IMR-90 (cell line): ENCODE results near the gene ARHGAP10. TPM values are rescaled to one million over a fixed set of nuclear protein-coding genes. Genes with fewer than 3 reads are reported as not detected.

Source experiments
- ATAC-seq: fragments of 200-7000 bp; cut with Tn5 transposase; 2 replicates; pipeline ENCODE4 v1.9.1; 2020; ENCODE audit warnings: low read depth, mild to moderate bottlenecking, moderate library complexity
- BruUV-seq: library from RNA; stranded (reverse); fragments of 400-500 nt; replicated peaks from 2 replicates; lab custom pipeline; 2021; lab: Mats Ljungman, UMichigan
- CTCF ChIA-PET: fragments of 300-600 bp; formaldehyde crosslinking; extraction: SDS; loops from one replicate; lab custom pipeline; 2021; ENCODE audit warnings: antibody characterized with exemption; lab: Yijun Ruan, JAX
- POLR2A ChIA-PET: fragments of 300-600 bp; sonication (Branson Sonifier 250); formaldehyde crosslinking; loops from one replicate; lab custom pipeline; 2022; ENCODE audit warnings: antibody characterized with exemption; ENCODE audit not compliant: unreplicated experiment; lab: Charles Lee
- DNase-seq: peaks from one replicate; pipeline ENCODE4 v3.0.0; 2013
- H2AFZ ChIP-seq: replicated peaks from 2 replicates; pipeline ENCODE3; 2013; ENCODE audit warnings: low read length, mild to moderate bottlenecking; ENCODE audit not compliant: poor library complexity
- H2AK5ac ChIP-seq: 2 replicates; pipeline ENCODE4 v1.6.1; 2013; ENCODE audit warnings: low read depth, low read length, inconsistent platforms
- H2AK9ac ChIP-seq: replicated peaks from 2 replicates; pipeline ENCODE3; 2013; ENCODE audit warnings: mild to moderate bottlenecking, low read depth, low read length, moderate library complexity; ENCODE audit not compliant: poor library complexity
- H2BK120ac ChIP-seq: 2 replicates; pipeline ENCODE4 v1.6.1; 2013; ENCODE audit warnings: low read depth, low read length, inconsistent platforms
- H2BK15ac ChIP-seq: 3 replicates; pipeline ENCODE4 v1.6.1; 2013; ENCODE audit warnings: low read depth, low read length, inconsistent platforms
- H2BK20ac ChIP-seq: 2 replicates; pipeline ENCODE4 v1.6.1; 2013; ENCODE audit warnings: low read depth, mild to moderate bottlenecking, inconsistent platforms, low read length, moderate library complexity
- H2BK5ac ChIP-seq: 2 replicates; pipeline ENCODE4 v1.6.1; 2013; ENCODE audit warnings: mild to moderate bottlenecking, low read depth, low read length, inconsistent platforms; ENCODE audit not compliant: poor library complexity, severe bottlenecking
- H3K14ac ChIP-seq: replicated peaks from 2 replicates; pipeline ENCODE4 v1.6.1; 2013; ENCODE audit warnings: low read depth, low read length, inconsistent platforms
- H3K18ac ChIP-seq: 2 replicates; pipeline ENCODE4 v1.6.1; 2013; ENCODE audit warnings: low read depth, low read length, control low read depth
- H3K23ac ChIP-seq: 2 replicates; pipeline ENCODE4 v1.6.1; 2013; ENCODE audit warnings: low read depth, low read length, inconsistent platforms
- H3K27ac ChIP-seq: 2 replicates; pipeline ENCODE4 v1.5.1; 2013; ENCODE audit warnings: mild to moderate bottlenecking, control low read depth, low read length; ENCODE audit not compliant: insufficient read depth
- H3K27me3 ChIP-seq: 2 replicates; pipeline ENCODE4 v1.6.1; 2013; ENCODE audit warnings: low read length; ENCODE audit not compliant: control insufficient read depth, insufficient read depth
- H3K36me3 ChIP-seq: 2 replicates; pipeline ENCODE4 v1.6.1; 2013; ENCODE audit warnings: low read length, mixed read lengths; ENCODE audit not compliant: control insufficient read depth, insufficient read depth
- H3K4ac ChIP-seq: 2 replicates; pipeline ENCODE4 v1.6.1; 2013; ENCODE audit warnings: low read depth, low read length, inconsistent platforms
- H3K4me1 ChIP-seq: 2 replicates; pipeline ENCODE4 v1.6.1; 2013; ENCODE audit warnings: low read length, mixed read lengths; ENCODE audit not compliant: control insufficient read depth, insufficient read depth
- H3K4me2 ChIP-seq: 2 replicates; pipeline ENCODE4 v1.6.1; 2013; ENCODE audit warnings: low read depth, mild to moderate bottlenecking, control low read depth, low read length, moderate library complexity
- H3K4me3 ChIP-seq: 2 replicates; pipeline ENCODE4 v1.5.1; 2013; ENCODE audit warnings: low read depth, mild to moderate bottlenecking, control low read depth, low read length, moderate library complexity; ENCODE audit not compliant: insufficient read depth
- H3K56ac ChIP-seq: 2 replicates; pipeline ENCODE4 v1.6.1; 2013; ENCODE audit warnings: low read length, inconsistent platforms; ENCODE audit not compliant: insufficient read depth; ENCODE audit errors: extremely low read depth
- H3K79me1 ChIP-seq, 2 experiments: 2 replicates each; pipeline ENCODE4 v1.6.1; 2013; ENCODE audit warnings: low read length in 2 of 2, inconsistent platforms in 1 of 2, low read depth in 1 of 2
- H3K9ac ChIP-seq: 2 replicates; pipeline ENCODE4 v1.6.1; 2013; ENCODE audit warnings: low read depth, low read length, control low read depth
- H3K9me1 ChIP-seq: 2 replicates; pipeline ENCODE4 v1.6.1; 2013; ENCODE audit warnings: low read length, inconsistent platforms; ENCODE audit not compliant: insufficient read depth
- H3K9me3 ChIP-seq: 2 replicates; pipeline ENCODE4 v1.6.1; 2013; ENCODE audit warnings: low read length; ENCODE audit not compliant: control insufficient read depth, insufficient read depth
- H4K20me1 ChIP-seq: 2 replicates; pipeline ENCODE4 v1.6.1; 2013; ENCODE audit warnings: low read length, inconsistent platforms; ENCODE audit not compliant: insufficient read depth
- H4K5ac ChIP-seq: 2 replicates; pipeline ENCODE4 v1.6.1; 2013; ENCODE audit warnings: mild to moderate bottlenecking, low read depth, low read length, control low read depth
- H4K8ac ChIP-seq, 2 experiments: 2 replicates each; pipeline ENCODE4 v1.6.1; 2013; ENCODE audit warnings: low read depth in 2 of 2, low read length in 2 of 2, control low read depth in 1 of 2, inconsistent platforms in 1 of 2
- H4K91ac ChIP-seq: 2 replicates; pipeline ENCODE4 v1.6.1; 2013; ENCODE audit warnings: low read depth, low read length, inconsistent platforms; ENCODE audit not compliant: insufficient read depth
- CHD1 ChIP-seq: IDR thresholded peaks from 2 replicates; pipeline ENCODE4 v1.6.1; 2012; ENCODE audit warnings: low read depth, low read length, improper control_type of control experiment
- CTCF ChIP-seq: conservative IDR thresholded peaks from 2 replicates; pipeline ENCODE4 v1.5.1; 2012; ENCODE audit warnings: mild to moderate bottlenecking, low read depth, low read length, improper control_type of control experiment
- MAZ ChIP-seq: IDR thresholded peaks from 2 replicates; pipeline ENCODE4 v1.6.1; 2012; ENCODE audit warnings: low read depth, mild to moderate bottlenecking, low read length, improper control_type of control experiment, moderate library complexity, borderline replicate concordance
- RAD21 ChIP-seq: IDR thresholded peaks from 2 replicates; pipeline ENCODE4 v1.6.1; 2012; ENCODE audit warnings: low read length, improper control_type of control experiment
- SMC3 ChIP-seq: fragments of 150-350 bp; IDR thresholded peaks from 2 replicates; pipeline ENCODE4 v1.6.1; 2016; ENCODE audit warnings: low read depth, mild to moderate bottlenecking, antibody characterized with exemption, low read length, moderate library complexity
- WGBS, 2 experiments: methylation state at CpG; one replicate each; pipeline versions ENCODE4 v1.1.5 to v1.1.7; 2013; ENCODE audit warnings: missing lambda C conversion rate in 2 of 2; ENCODE audit not compliant: insufficient read length in 1 of 2; ENCODE audit errors: extremely low coverage in 2 of 2; 5-methylcytosine and 5-hydroxymethylcytosine counted together
- dilution Hi-C: fragments of 300-500 bp; cut with HindIII; formaldehyde crosslinking; loops from one replicate; pipeline ENCODE4 v1.14.3; 2018; ENCODE audit warnings: low sequenced_read_pairs; ENCODE audit not compliant: unreplicated experiment
- in situ Hi-C: fragments of 300-500 bp; cut with MboI; formaldehyde crosslinking; loops from 3 replicates; pipeline ENCODE4 v1.14.3; 2019; ENCODE audit warnings: low sequenced_read_pairs, inconsistent platforms, mixed read lengths
- intact Hi-C: fragments of 100-400 bp; cut with micrococcal nuclease; formaldehyde crosslinking; loops from 2 replicates; pipeline ENCODE4 v1.10.0; 2022
- polyA plus RNA-seq, 3 experiments: library from polyadenylated mRNA; depleted of rRNA; stranded (reverse); fragments of >200 nt; gene quantifications; 2 replicates each; pipeline ENCODE4 v1.2.3, GENCODE V29; 2012; ENCODE audit warnings: low replicate concordance in 1 of 3
- total RNA-seq: library from RNA; depleted of rRNA; stranded (reverse); fragments of >200 nt; gene quantifications from 2 replicates; pipeline ENCODE4 v1.2.3, GENCODE V29; 2012

Gene ARHGAP10
- total and polyA plus RNA-seq, 2 of the 4 experiments (the other 2 are of a cell fraction): 27.1 to 29.4 TPM

DNA sequence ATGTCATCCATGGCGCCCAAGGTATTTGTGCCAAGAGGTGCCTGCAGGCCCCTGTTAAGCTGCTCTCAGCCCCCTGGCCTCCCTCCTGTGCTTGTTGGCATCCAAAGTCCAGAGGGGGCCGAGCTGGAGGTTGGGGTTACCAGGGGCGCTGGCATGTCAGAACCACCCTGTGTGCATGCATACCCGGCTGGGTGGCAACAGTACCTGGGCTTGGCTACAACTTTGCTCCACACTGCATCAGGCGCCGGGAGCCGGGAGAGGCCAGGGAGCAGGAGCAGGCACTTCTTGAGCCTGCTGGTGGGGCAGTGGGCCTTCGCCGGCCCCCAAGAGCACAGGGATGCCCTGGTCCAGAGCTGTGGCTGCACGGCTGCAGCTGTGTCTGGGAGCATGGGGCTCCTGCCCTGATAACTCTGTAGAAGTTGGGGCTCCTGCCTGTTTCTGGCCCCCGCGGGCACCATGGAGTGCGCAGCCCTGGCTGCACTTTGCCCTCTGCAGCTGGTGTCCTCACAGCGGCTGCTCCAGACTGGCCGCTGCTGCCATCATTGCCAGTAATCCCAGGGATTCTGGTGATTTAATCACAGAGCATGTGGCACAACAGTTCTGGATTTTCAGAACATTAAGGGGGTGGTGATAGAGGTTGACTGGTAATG lies 130.3 kb downstream of the ARHGAP10 start (continued):
- no peak for TF ChIP-seq CHD1

DNA sequence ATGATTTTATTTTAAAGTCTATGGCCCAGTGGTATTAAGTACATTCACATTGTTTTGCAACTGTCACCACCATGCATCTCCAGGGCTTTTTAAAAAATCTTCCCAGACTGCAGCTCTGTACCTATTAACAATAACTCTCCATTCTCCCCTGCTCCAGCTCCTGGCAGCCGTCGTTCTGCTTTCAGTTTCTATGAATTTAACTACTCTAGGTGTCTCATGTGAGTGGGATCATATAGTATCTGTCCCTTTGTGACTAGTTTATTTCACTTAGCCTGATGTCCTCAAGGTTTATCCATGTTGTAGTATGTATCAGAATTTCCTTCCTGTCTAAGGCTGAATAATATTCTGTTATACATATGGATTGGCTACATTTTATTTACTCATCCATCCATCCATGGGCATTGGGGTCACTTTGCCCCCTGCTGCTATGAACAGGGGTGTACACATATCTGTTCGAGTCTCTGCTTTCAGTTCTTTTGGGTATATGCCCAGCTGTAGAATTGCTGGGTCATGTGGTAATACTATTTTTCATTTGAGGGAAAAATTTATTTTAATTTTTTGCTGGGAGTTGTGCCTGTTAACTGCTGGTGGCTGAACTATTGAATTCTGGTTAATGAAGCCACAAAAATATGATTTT lies 131.3 kb downstream of the ARHGAP10 start:
- POLR2A ChIA-PET: interaction anchor here (0.6 kb wide), 1 partner anchor 264 kb away, joined by 5 read pairs; no protein-coding TSS in a partner anchor

More for the DNA sequence above, 131.3 kb downstream of the ARHGAP10 start:
- no CpG with 5 or more reads among the region's 3 CpGs for WGBS, 2 experiments
- dilution Hi-C loops: no loop called here
- Histone ChIP-seq H3K18ac (no peak overlapping the region), H3K4me2 (no peak overlapping the region), H2AK5ac (no peak overlapping the region), H2AFZ (no peak overlapping the region), H2BK15ac (no peak overlapping the region), H3K4ac (no peak overlapping the region), H2AK9ac (no peak overlapping the region), H3K27ac (no peak overlapping the region), H3K4me1 (peaks cover 14% of the 10 kb centered on the region), H3K4me3 (no peak overlapping the region), H3K56ac (no peak overlapping the region), H3K9ac (no peak overlapping the region), H4K5ac (no peak overlapping the region), H2BK120ac (no peak overlapping the region), H2BK20ac (no peak overlapping the region), H4K91ac (no peak overlapping the region), H3K36me3 (peaks cover 18% of the 10 kb centered on the region), H2BK5ac (no peak overlapping the region), H3K9me1 (no peaks in the 10 kb centered on the region; the same call in 1 of the 2 replicates), H3K27me3 (no peaks in the 10 kb centered on the region), H3K14ac (no peak overlapping the region), H3K79me1 (peaks cover 8 to 25% of the 10 kb centered on the region in 2 experiments; a peak in 3 of 4 replicates), H4K20me1 (peaks cover 3% of the 10 kb centered on the region; the same call in 1 of the 2 replicates), H3K9me3 (no peaks in the 10 kb centered on the region), H3K23ac (no peak overlapping the region), H4K8ac (no peak overlapping the region)
- TF ChIP-seq MAZ: no peak
- 0 out of 2 replicates have a peak, but pooled peaks have one; percentile 14 for TF ChIP-seq CTCF
- TF ChIP-seq SMC3: peak; percentile 32; the same call in 1 of the 2 replicates
- 0 out of 2 replicates have a peak, but pooled peaks have one; percentile 19 for TF ChIP-seq RAD21
- in situ Hi-C loops: loop anchor here (10.0 to 25.0 kb wide), 2 partner anchors 351 to 748 kb away; no protein-coding TSS in a partner anchor
- CTCF ChIA-PET: interaction anchor here (1.4 kb wide), 1 partner anchor 155 kb away, joined by 4 read pairs; no protein-coding TSS in a partner anchor
- intact Hi-C loops: loop anchor here (10.0 kb wide), 2 partner anchors 728 to 848 kb away; no protein-coding TSS in a partner anchor
- no peak for DNase-seq
- 0 out of 2 replicates have a peak, but pooled peaks have one; percentile 25 for ATAC-seq
- BruUV-seq: no TSS peak
